Common myeloid progenitor, CD34-positive (primary cell): ENCODE results near the gene RXRB.

Experiments used
- CTCF ChIA-PET: fragments of 350-600 bp; sonication (Branson Sonifier 250); formaldehyde crosslinking; loops from one replicate; lab custom pipeline; 2021; ENCODE audit warnings: antibody characterized with exemption; lab: Charles Lee
- POLR2A ChIA-PET: fragments of 350-600 bp; sonication (Branson Sonifier 250); formaldehyde crosslinking; loops from one replicate; lab custom pipeline; 2021; ENCODE audit warnings: antibody characterized with exemption; lab: Charles Lee
- DNase-seq, 3 donors: peaks; one replicate each; pipeline versions ENCODE4 v3.0.0 to v3.0.0-alpha.2; 2013
- H3K27ac ChIP-seq, 2 experiments: 1 replicate in 1 of 2; 2 replicates in 1 of 2; pipeline ENCODE4 v1.7.0; 2013; ENCODE audit warnings: inconsistent platforms in 2 of 2, low read length in 2 of 2, mild to moderate bottlenecking in 2 of 2, low read depth in 1 of 2, moderate library complexity in 1 of 2; ENCODE audit not compliant: severe bottlenecking in 2 of 2, insufficient read depth in 1 of 2, poor library complexity in 1 of 2
- H3K27me3 ChIP-seq, 5 experiments: replicated peaks in 2 of 5; 1 replicate in 3 of 5; 2 replicates in 2 of 5; pipeline versions ENCODE4 v1.6.1 to v1.7.0; 2013; ENCODE audit warnings: low read length in 4 of 5, mild to moderate bottlenecking in 2 of 5, moderate library complexity in 2 of 5, inconsistent platforms in 1 of 5; ENCODE audit not compliant: insufficient read depth in 5 of 5, control insufficient read depth in 4 of 5
- H3K36me3 ChIP-seq, 4 experiments: 1 replicate in 2 of 4; 2 replicates in 2 of 4; pipeline versions ENCODE4 v1.6.1 to v1.7.0; 2013; ENCODE audit warnings: low read length in 3 of 4, control low read depth in 1 of 4, mild to moderate bottlenecking in 1 of 4; ENCODE audit not compliant: control insufficient read depth in 4 of 4, insufficient read depth in 4 of 4
- H3K4me1 ChIP-seq, 4 experiments: 1 replicate in 3 of 4; 2 replicates in 1 of 4; pipeline versions ENCODE4 v1.6.1 to v1.7.1; 2013; ENCODE audit warnings: low read length in 3 of 4, mild to moderate bottlenecking in 3 of 4, control low read depth in 1 of 4, inconsistent platforms in 1 of 4, moderate library complexity in 1 of 4; ENCODE audit not compliant: control insufficient read depth in 4 of 4, insufficient read depth in 4 of 4; ENCODE audit errors: control extremely low read depth in 1 of 4
- H3K4me3 ChIP-seq, 7 experiments: 1 replicate in 4 of 7; 2 replicates in 3 of 7; pipeline versions ENCODE4 v1.5.1 to v1.7.0; 2013; ENCODE audit warnings: mild to moderate bottlenecking in 7 of 7, low read length in 6 of 7, moderate library complexity in 6 of 7, inconsistent platforms in 2 of 7, low read depth in 2 of 7, control low read depth in 1 of 7; ENCODE audit not compliant: insufficient read depth in 4 of 7, control insufficient read depth in 1 of 7; ENCODE audit errors: extremely low read depth in 1 of 7
- H3K9me3 ChIP-seq, 5 experiments: 1 replicate in 4 of 5; 2 replicates in 1 of 5; pipeline versions ENCODE4 v1.6.1 to v1.7.1; 2013; ENCODE audit warnings: low read length in 4 of 5, mild to moderate bottlenecking in 2 of 5, inconsistent platforms in 1 of 5, low read depth in 1 of 5, moderate library complexity in 1 of 5; ENCODE audit not compliant: control insufficient read depth in 4 of 5, insufficient read depth in 2 of 5; ENCODE audit errors: control extremely low read depth in 1 of 5
- WGBS: methylation state at CpG from one replicate; pipeline ENCODE4 v1.1.5; 2013; ENCODE audit not compliant: insufficient coverage; 5-methylcytosine and 5-hydroxymethylcytosine counted together

The RXRB gene

DNA sequence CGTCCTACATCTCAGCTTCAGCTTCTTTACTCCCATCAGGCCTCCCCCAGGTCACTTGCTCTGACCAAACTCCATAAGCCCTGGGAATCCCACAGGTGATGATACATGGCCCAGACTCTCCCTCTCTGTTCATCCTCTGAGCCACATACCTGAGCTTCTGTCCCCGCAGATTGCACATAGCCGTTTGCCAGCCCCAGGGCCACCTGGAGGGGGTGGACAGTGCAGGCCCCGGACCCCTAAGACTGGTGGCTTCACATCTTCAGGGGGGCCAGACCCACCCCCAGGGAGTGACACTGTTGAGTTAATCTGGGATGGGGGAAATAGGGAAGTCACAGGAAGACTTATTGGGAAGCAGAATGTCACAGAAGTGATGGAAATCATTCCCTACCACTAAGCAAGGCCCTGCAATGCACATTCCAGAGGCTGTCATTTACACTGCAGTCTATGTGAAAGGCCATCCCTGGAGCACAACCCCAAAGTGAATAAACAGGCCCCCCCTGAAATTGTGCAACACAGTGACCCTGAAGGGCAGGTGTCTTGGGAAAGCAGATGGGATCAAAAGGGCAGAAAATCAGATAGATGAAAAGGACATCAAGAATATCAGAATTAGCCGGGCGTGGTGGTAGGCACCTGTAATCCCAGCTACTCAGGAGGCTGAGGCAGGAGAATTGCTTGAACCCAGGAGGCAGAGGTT, 2.2 kb downstream of the RXRB start:
- 88% methylated on average over 1 of the region's 6 CpGs for WGBS

DNA sequence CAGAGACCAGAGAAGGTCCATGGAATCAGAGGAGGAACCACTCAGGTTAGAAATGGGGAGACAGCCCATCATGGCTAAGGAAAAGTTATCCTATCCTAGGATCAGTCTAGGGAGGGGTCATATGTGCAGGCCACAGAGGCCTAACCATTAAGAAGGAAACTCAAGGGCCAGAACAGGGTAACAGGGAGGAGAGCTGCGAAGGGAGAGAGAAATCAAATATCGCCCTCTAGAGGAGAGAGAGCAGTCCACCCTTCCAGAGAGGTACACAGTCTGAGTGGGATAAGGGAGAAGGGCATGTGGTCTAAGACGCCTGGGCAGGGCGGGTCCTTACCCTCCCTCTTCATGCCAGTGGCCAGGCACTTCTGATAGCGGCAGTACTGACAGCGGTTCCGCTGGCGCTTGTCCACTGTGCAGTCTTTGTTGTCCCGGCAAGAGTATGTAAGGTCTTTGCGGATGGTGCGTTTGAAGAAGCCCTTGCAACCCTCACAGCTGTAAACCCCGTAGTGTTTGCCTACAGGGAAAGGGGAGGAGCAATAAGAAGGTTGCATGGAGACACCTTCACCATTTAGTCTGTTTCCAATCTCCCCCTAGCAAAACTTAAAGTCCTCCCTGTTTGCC, 2.9 kb downstream of the RXRB start:
- 63% methylated on average over 6 of the region's 12 CpGs for WGBS
- H3K27me3 ChIP-seq: peaks cover 0 to 5% (median 0%) of the 10 kb centered on the region in 5 experiments
- peak; percentile 69 to 78 (median 77) for DNase-seq

More for the DNA sequence above, 2.2 kb downstream of the RXRB start:
- Histone ChIP-seq H3K27ac (no peak overlapping the region), H3K36me3 (peaks cover 9 to 60% (median 40%) of the 10 kb centered on the region in 4 experiments), H3K4me3 (no peak overlapping the region), H3K9me3 (no peaks in the 10 kb centered on the region), H3K27me3 (no peaks in the 10 kb centered on the region), H3K4me1 (peaks cover 7 to 39% (median 31%) of the 10 kb centered on the region in 4 experiments)
- DNase-seq: no peak
- POLR2A ChIA-PET: no interaction called here
- CTCF ChIA-PET: interaction anchor here (0.9 to 3.0 kb wide), 14 partner anchors 9 to 78 kb away, joined by 3 to 14 read pairs (median 4); partner anchors contain the start of gene RING1

DNA sequence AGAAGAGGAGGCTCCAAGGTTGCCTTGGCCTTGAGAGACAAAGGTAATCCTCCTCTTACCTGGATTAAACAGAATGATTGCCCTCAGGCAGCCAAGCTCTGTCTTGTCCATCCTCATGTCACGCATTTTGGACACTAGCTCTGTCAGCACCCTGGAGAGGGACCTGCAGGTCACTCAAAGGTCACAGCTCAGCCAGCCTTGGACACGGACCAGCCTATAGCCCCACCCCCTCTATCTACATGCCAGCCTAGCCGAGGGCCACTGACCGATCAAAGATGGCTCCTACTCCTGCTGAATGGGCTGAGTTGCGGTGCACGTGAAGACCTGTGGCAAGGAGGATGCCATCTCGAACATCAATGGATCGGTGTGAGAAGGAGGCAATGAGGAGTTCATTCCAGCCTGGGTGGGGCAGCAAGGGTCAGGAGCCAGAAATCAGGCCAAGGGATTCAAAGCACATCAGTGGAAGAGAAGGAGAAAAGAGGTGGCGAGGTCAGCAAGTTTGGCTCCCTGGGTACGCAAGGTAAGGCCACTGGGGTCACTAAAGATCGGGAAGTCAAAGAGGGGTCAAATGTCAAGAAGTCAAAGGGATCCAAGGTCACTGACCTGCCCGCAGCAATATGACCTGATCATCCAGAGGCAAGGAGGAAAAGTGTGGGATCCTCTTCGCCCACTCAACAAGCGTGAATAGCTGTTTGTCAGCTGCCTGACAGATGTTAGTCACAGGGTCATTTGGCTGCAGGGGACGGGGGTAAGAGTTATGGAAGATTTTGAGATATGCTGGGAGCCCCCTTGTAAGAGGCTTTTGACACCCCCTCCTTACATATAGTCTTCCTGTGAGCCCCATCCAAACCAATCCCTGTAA, 4.9 kb downstream of the RXRB start:
- Histone ChIP-seq H3K4me3 (no peak overlapping the region), H3K27me3 (peaks cover 5 to 24% (median 13%) of the 10 kb centered on the region in 5 experiments), H3K36me3 (peaks cover 9 to 42% (median 28%) of the 10 kb centered on the region in 4 experiments), H3K4me1 (peaks cover 7 to 42% (median 28%) of the 10 kb centered on the region in 4 experiments), H3K9me3 (no peaks in the 10 kb centered on the region), H3K27ac (no peak overlapping the region)
- WGBS: 98% methylated on average over 12 of the region's 15 CpGs
- POLR2A ChIA-PET: no interaction called here
- CTCF ChIA-PET: interaction anchor here (0.9 to 3.0 kb wide), 10 partner anchors 10 to 81 kb away, joined by 3 to 8 read pairs (median 4); partner anchors contain the start of gene HSD17B8
- DNase-seq: no peak

More for the DNA sequence above, 2.9 kb downstream of the RXRB start:
- H3K4me3 ChIP-seq: no peak overlapping the region
- ChIA-PET CTCF (interaction anchor here (0.8 to 3.0 kb wide), 19 partner anchors 8 to 77 kb away, joined by 3 to 14 read pairs (median 4); partner anchors contain the start of gene RING1), POLR2A (no interaction called here)
- peak overlapping the region in 1 of 2 experiments; percentile 37 for H3K27ac ChIP-seq
- peaks cover 9 to 53% (median 33%) of the 10 kb centered on the region in 4 experiments for H3K36me3 ChIP-seq
- no peaks in the 10 kb centered on the region for H3K9me3 ChIP-seq
- H3K4me1 ChIP-seq: peaks cover 7 to 45% (median 36%) of the 10 kb centered on the region in 4 experiments

DNA sequence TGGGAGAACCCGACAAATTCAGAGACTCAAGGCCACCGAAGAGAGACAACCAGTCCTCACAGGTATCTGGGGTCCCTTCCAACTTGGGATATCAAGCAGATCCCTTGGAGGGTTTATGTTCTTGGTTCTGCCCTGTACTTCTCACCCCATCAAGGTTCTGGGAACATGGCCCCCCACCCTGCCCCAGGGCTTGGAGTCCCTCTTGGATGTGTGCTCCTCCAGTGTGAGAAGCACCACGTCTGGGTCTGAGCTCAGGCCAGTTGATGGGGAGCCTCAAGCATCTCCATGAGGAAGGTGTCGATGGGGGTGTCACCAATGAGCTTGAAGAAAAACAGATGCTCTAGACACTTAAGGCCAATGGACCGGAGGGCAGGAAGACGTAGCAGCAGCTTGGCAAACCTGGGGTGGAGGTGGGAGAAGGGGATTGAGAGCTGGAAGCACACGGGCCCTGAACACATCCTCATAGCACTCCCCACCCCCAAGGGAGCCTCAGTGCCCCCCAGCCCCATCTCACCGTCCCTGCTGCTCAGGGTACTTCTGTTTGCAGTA, 6.0 kb downstream of the RXRB start:
- H3K4me1 ChIP-seq: peaks cover 5 to 39% (median 26%) of the 10 kb centered on the region in 4 experiments
- H3K9me3 ChIP-seq: no peaks in the 10 kb centered on the region
- ChIA-PET POLR2A (no interaction called here), CTCF (interaction anchor here (1.0 to 1.8 kb wide), 7 partner anchors 11 to 77 kb away, joined by 3 to 7 read pairs (median 3); partner anchors contain the start of gene HSD17B8)
- no peak overlapping the region for H3K27ac ChIP-seq
- peaks cover 5 to 31% (median 13%) of the 10 kb centered on the region in 5 experiments for H3K27me3 ChIP-seq
- WGBS: 91% methylated on average over 4 of the region's 8 CpGs
- DNase-seq: no peak
- peaks cover 9 to 42% (median 28%) of the 10 kb centered on the region in 4 experiments for H3K36me3 ChIP-seq
- no peak overlapping the region for H3K4me3 ChIP-seq

DNA sequence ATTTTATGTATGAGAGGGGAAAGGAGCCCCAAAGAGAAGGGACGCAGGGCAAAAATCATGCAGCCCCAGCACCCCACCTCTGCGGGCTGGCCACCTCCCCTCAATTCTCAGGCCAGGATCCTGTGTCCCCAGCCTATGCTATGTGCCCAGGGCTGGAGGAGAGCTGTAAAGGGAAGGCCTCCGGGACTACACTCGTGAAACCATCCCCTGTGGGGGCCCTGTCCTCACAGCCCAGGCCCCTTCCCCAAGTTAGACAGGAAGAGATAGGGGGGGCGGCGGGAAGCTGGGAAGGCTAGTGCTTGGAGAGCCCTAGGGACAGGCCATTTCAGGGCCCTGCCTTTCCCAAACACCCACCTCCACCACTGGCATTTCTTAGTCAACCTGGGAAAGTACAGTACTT, 6.8 kb downstream of the RXRB start:
- H3K27ac ChIP-seq: no peak overlapping the region
- H3K4me3 ChIP-seq: peak overlapping the region in 2 of 7 experiments; percentile 43 to 63
- peaks cover 0 to 30% (median 17%) of the 10 kb centered on the region in 4 experiments for H3K4me1 ChIP-seq
- WGBS: 87% methylated on average over 4 of the region's 6 CpGs
- H3K27me3 ChIP-seq: peaks cover 5 to 31% (median 13%) of the 10 kb centered on the region in 5 experiments
- no peak for DNase-seq
- ChIA-PET CTCF (interaction anchor here (0.7 to 1.4 kb wide), 2 partner anchors 22 to 67 kb away, joined by 3 read pairs; no protein-coding TSS in a partner anchor), POLR2A (no interaction called here)
- peaks cover 9 to 42% (median 28%) of the 10 kb centered on the region in 4 experiments for H3K36me3 ChIP-seq
- no peaks in the 10 kb centered on the region for H3K9me3 ChIP-seq
